ENCODE results near the gene VPS37B. TPM values are rescaled to one million over a fixed set of nuclear protein-coding genes. Genes with fewer than 3 reads are reported as not detected.

The VPS37B gene
- total RNA-seq, 1 donor from 2014 or later: 24.4 TPM

DNA sequence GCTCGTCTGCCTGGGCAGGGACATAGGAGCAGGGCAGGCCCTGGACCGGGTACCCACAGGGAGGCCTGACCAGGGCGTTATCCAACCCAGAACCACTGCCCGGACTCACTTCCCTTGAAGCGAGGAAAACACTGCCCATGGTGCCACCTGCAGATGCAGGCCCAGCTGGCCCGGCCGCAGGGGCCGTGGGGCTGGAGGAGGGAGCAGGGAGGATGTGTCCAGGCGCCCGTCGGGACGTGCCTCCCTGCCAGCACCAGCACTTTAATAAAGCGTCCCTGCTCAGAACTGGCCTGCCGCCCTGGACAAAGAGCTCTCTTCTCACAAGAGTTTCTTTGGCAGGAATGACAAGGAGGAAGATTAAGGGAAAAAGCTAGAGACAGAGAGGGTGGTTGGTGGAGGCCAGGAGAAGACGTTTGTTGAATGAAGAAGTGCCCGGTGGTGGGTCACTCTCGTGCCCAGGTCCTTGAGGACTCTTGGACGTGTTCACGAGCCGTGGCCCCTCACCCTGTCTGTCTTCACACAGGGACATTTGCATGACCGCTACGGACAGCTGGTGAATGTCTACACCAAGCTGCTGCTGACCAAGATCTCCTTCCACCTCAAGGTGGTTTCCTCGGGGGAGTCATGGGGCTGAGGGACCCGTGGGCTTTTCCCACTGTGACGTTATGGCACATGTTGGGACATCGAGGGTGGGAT, 46.4 kb downstream of the VPS37B start:
- Mint-ChIP-seq H3K36me3 (ENCODE audit: low read depth) (peaks cover 2% of the 10 kb centered on the region), H3K4me1 (ENCODE audit: low read depth) (peaks cover 16% of the 10 kb centered on the region), H3K9me3 (ENCODE audit: low read depth) (no peaks in the 10 kb centered on the region), H3K27ac (ENCODE audit: unreplicated experiment) (no peak overlapping the region), H3K4me3 (ENCODE audit: unreplicated experiment) (no peak overlapping the region), H3K27me3 (ENCODE audit: low read depth) (no peaks in the 10 kb centered on the region)
- peak; percentile 79 for DNase-seq (ENCODE audit: low spot score)
- TF ChIP-seq, protein P1, sequence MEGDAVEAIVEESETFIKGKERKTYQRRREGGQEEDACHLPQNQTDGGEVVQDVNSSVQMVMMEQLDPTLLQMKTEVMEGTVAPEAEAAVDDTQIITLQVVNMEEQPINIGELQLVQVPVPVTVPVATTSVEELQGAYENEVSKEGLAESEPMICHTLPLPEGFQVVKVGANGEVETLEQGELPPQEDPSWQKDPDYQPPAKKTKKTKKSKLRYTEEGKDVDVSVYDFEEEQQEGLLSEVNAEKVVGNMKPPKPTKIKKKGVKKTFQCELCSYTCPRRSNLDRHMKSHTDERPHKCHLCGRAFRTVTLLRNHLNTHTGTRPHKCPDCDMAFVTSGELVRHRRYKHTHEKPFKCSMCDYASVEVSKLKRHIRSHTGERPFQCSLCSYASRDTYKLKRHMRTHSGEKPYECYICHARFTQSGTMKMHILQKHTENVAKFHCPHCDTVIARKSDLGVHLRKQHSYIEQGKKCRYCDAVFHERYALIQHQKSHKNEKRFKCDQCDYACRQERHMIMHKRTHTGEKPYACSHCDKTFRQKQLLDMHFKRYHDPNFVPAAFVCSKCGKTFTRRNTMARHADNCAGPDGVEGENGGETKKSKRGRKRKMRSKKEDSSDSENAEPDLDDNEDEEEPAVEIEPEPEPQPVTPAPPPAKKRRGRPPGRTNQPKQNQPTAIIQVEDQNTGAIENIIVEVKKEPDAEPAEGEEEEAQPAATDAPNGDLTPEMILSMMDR (IDR thresholded peaks at IDR 0.05): no peak

DNA sequence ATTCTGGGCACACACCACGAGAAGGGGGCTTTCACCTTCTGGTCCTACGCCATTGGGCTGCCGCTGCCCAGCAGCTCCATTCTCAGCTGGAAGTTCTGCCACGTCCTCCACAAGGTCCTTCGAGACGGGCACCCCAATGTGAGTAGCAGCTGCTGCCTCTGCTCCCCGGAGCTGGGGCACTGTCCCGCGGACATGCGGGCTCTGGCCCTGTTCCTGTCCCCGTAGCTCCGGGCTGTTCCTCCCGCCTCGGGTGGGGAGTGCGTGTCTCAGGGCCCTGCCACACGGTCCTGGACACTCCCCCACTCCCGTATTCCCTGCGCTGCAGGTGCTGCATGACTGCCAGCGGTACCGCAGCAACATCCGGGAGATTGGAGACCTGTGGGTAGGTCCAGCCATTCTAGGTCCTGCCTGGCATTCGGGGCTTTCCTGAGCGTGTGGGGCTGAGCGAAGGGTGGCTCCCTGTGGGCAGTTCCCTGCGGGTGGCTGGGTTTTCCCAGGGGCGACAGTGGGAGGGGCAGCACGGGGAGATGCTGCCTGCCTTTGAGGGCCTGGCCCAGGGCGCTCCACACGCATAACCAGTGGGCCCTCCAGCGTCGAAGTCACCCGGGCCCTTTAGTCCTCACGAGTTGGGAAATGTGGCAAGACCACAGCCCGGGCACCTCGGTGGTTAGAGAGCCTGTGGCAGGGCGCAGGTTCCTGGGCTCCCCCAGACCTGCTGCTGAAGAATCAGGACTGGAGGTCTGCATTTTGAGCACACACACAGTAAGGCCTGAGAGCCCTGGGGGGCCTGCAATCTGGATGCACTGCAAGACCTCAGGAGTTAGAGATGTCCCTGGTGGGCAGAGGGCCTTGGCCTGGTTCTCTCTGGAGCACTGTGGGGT, 47.2 kb downstream of the VPS37B start:
- Mint-ChIP-seq H3K4me1 (ENCODE audit: low read depth) (peaks cover 16% of the 10 kb centered on the region), H3K9me3 (ENCODE audit: low read depth) (no peaks in the 10 kb centered on the region), H3K27me3 (ENCODE audit: low read depth) (no peaks in the 10 kb centered on the region), H3K36me3 (ENCODE audit: low read depth) (peaks cover 2% of the 10 kb centered on the region), H3K27ac (ENCODE audit: unreplicated experiment) (no peak overlapping the region), H3K4me3 (ENCODE audit: unreplicated experiment) (no peak overlapping the region)
- TF ChIP-seq, protein P1 (IDR thresholded peaks at IDR 0.05): no peak
- DNase-seq (ENCODE audit: low spot score): peak; percentile 85

DNA sequence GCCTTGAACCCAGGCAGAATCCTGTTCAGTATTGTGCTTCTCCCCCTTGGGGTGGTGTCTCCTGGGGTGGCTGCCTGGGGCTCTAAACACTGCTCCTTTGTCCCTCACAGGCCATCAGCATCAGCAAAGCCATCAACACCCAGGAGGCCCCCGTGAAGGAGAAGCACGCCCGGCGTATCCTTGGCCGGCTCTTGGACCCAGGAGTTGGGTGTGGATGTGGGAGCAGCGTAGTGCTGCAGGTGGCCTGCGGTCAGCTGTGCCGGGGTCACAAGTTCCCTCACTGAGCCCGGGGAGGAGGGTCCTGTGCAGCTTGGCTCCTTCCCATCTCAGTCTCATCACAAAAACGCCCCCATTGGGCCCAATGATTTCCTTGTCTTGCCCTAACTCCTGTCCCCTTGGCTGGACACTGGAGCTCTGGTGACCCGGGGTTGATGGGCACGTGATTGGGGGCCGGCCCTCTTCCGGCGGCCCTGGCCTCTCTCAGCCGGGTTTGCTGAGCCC, 48.0 kb downstream of the VPS37B start:
- Mint-ChIP-seq H3K27ac (ENCODE audit: unreplicated experiment) (no peak overlapping the region), H3K36me3 (ENCODE audit: low read depth) (peaks cover 2% of the 10 kb centered on the region), H3K4me3 (ENCODE audit: unreplicated experiment) (no peak overlapping the region), H3K27me3 (ENCODE audit: low read depth) (no peaks in the 10 kb centered on the region), H3K9me3 (ENCODE audit: low read depth) (no peaks in the 10 kb centered on the region), H3K4me1 (ENCODE audit: low read depth) (peaks cover 15% of the 10 kb centered on the region)
- peak; percentile 91 for DNase-seq (ENCODE audit: low spot score)
- TF ChIP-seq, protein P1 (IDR thresholded peaks at IDR 0.05): no peak

DNA sequence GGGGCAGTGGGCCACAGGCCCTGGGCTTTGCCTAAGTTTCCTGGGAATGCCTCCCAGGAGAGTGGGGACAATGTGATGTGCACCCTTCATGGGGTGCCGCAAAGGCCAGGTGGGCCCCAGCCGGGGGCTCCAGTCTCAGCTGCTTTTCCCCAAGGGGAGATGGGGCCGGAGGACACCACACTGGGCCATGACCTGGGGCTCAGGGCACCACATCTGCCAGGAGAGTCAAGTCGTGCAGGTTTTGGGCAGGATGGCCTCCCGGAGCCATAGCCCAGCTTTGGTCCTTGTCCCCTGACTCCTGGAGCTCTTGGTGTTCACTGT, 48.4 kb downstream of the VPS37B start:
- Mint-ChIP-seq H3K4me1 (ENCODE audit: low read depth) (peaks cover 13% of the 10 kb centered on the region), H3K27ac (ENCODE audit: unreplicated experiment) (no peak overlapping the region), H3K36me3 (ENCODE audit: low read depth) (peaks cover 2% of the 10 kb centered on the region), H3K9me3 (ENCODE audit: low read depth) (no peaks in the 10 kb centered on the region), H3K4me3 (ENCODE audit: unreplicated experiment) (no peak overlapping the region), H3K27me3 (ENCODE audit: low read depth) (no peaks in the 10 kb centered on the region)
- DNase-seq (ENCODE audit: low spot score): peak; percentile 55
- TF ChIP-seq, protein P1 (IDR thresholded peaks at IDR 0.05): no peak
